SK-N-MC (cell line): ENCODE measurements around the gene INPP5A.

Experiments
- EZH2 ChIP-seq: fragments of 200-600 bp; sonication (generic); IDR thresholded peaks from one replicate; pipeline ENCODE4 v1.6.1; 2017; ENCODE audit warnings: antibody characterized with exemption
- FOXP2 ChIP-seq: optimal IDR thresholded peaks from 2 replicates; pipeline ENCODE3; 2011; ENCODE audit warnings: mild to moderate bottlenecking, moderate library complexity; ENCODE audit not compliant: insufficient read depth; ENCODE audit errors: extremely low read length, control extremely low read depth
- POLR2AphosphoS5 ChIP-seq: IDR thresholded peaks from 2 replicates; pipeline ENCODE4 v1.6.1; 2012; ENCODE audit warnings: mild to moderate bottlenecking, low read depth, low read length, borderline replicate concordance

DNA sequence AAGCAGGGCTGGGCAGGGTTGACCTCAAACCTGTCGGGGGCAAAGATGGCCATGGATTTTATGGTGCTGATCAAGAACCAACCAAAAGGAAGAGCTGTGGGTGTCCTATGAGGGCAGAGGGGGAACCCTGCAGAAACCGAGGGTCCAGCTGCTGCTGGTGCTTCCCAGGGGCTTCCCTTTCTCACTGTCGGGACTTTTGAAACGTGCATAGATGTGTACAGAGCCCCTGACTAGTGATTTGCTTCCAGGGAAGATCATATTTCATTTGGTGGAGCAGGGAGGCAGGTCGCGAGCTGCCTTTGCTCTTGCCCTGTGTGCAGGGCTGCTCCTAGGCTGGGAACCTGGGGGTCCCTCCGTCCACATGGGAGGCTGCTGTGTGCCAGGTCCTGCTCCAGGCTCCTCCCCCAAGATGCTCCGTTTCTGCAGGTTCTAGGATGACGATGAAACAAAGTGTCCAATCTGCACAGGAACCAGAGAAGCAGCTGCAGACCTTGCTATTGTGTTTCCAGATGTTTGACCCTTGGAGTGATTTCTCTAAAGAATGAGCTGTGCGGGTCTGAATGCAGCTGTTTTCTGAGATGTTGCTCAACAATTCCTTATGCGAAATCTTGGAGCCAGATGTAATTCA, 9.4 kb upstream of the INPP5A start:
- TF ChIP-seq EZH2 (no peak), POLR2AphosphoS5 (no peak), FOXP2 (no peak)
